ENCODE data around the gene NR2F6.

DNA sequence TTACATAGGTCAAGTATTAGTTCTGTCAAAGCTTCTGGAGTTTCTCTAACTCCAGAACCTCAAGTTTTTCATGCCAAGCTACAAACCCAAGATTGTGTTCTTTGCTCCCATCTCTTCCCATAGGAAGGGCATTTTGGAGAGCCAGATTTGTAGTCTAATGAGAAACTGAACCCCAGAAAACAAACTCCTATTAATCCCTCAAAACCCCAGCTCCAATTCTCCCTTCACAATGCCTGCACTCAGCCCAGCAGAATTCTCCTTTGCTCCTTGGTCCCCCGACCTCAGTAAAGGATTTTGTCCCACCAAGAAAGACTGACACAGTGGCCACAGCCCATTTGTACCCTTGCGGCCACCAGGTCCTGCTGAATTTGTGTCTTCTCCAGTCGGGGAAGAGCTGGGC, 10.4 kb upstream of the NR2F6 start:
- TF ChIP-seq, protein P1, sequence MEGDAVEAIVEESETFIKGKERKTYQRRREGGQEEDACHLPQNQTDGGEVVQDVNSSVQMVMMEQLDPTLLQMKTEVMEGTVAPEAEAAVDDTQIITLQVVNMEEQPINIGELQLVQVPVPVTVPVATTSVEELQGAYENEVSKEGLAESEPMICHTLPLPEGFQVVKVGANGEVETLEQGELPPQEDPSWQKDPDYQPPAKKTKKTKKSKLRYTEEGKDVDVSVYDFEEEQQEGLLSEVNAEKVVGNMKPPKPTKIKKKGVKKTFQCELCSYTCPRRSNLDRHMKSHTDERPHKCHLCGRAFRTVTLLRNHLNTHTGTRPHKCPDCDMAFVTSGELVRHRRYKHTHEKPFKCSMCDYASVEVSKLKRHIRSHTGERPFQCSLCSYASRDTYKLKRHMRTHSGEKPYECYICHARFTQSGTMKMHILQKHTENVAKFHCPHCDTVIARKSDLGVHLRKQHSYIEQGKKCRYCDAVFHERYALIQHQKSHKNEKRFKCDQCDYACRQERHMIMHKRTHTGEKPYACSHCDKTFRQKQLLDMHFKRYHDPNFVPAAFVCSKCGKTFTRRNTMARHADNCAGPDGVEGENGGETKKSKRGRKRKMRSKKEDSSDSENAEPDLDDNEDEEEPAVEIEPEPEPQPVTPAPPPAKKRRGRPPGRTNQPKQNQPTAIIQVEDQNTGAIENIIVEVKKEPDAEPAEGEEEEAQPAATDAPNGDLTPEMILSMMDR (IDR thresholded peaks at IDR 0.05 in 4 of 5, conservative IDR thresholded peaks at IDR 0.05 in 1 of 5), result no peak
- TF ChIP-seq POLR2A (IDR thresholded peaks at IDR 0.05), result no peak

Data from gastrocnemius medialis (tissue), 4 donors.